PFSK-1 (cell line): Measurements from ENCODE around the gene FLNC.
A peak's percentile ranks its signal among the peaks of the same experiment; 100 is the strongest.

Source experiments
- POLR2AphosphoS5 ChIP-seq: IDR thresholded peaks from 2 replicates; pipeline ENCODE4 v1.6.1; 2012; ENCODE audit warnings: low read depth, mild to moderate bottlenecking, control low read depth, low read length, moderate library complexity
- SIN3A ChIP-seq: IDR thresholded peaks from 2 replicates; pipeline ENCODE4 v1.6.1; 2012; ENCODE audit warnings: mild to moderate bottlenecking, low read length, moderate library complexity, borderline replicate concordance; ENCODE audit not compliant: insufficient read depth
- TAF1 ChIP-seq: IDR thresholded peaks from 2 replicates; pipeline ENCODE4 v1.6.1; 2012; ENCODE audit warnings: low read length, control low read depth, borderline replicate concordance; ENCODE audit not compliant: insufficient read depth
- TF ChIP-seq, protein P1 (sequence below), 2 experiments: IDR thresholded peaks; 2 replicates each; pipeline versions ENCODE4 v1.6.1 to v1.8.0; 2011 to 2012; ENCODE audit warnings: low read depth in 2 of 2, low read length in 2 of 2, control low read depth in 1 of 2, inconsistent platforms in 1 of 2, mild to moderate bottlenecking in 1 of 2, moderate library complexity in 1 of 2; ENCODE audit not compliant: insufficient read depth in 1 of 2

DNA sequence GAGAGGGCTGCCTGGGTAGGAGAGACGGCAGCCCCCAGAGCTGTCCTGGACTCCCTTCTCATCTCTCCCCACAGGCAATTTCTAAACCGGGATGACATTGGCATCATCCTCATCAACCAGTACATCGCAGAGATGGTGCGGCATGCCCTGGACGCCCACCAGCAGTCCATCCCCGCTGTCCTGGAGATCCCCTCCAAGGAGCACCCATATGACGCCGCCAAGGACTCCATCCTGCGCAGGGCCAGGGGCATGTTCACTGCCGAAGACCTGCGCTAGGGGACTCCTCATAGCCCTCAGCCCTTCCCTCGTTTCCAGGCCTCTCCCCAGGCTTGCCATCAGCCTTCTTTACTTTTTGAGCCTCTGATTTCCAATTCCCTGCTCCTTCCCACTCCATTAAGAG, 35.1 kb downstream of the FLNC start:
- TF ChIP-seq POLR2AphosphoS5 (0 out of 2 replicates have a peak, but pooled peaks have one; percentile 10), TAF1 (no peak), SIN3A (no peak)
- TF ChIP-seq, protein P1, sequence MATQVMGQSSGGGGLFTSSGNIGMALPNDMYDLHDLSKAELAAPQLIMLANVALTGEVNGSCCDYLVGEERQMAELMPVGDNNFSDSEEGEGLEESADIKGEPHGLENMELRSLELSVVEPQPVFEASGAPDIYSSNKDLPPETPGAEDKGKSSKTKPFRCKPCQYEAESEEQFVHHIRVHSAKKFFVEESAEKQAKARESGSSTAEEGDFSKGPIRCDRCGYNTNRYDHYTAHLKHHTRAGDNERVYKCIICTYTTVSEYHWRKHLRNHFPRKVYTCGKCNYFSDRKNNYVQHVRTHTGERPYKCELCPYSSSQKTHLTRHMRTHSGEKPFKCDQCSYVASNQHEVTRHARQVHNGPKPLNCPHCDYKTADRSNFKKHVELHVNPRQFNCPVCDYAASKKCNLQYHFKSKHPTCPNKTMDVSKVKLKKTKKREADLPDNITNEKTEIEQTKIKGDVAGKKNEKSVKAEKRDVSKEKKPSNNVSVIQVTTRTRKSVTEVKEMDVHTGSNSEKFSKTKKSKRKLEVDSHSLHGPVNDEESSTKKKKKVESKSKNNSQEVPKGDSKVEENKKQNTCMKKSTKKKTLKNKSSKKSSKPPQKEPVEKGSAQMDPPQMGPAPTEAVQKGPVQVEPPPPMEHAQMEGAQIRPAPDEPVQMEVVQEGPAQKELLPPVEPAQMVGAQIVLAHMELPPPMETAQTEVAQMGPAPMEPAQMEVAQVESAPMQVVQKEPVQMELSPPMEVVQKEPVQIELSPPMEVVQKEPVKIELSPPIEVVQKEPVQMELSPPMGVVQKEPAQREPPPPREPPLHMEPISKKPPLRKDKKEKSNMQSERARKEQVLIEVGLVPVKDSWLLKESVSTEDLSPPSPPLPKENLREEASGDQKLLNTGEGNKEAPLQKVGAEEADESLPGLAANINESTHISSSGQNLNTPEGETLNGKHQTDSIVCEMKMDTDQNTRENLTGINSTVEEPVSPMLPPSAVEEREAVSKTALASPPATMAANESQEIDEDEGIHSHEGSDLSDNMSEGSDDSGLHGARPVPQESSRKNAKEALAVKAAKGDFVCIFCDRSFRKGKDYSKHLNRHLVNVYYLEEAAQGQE (IDR thresholded peaks at IDR 0.05; ENCODE audit: insufficient read depth in 1 of 2, low read depth in 2 of 2, low read length in 2 of 2): no peak
